ENCODE measurements around the gene GNAT2.

DNA sequence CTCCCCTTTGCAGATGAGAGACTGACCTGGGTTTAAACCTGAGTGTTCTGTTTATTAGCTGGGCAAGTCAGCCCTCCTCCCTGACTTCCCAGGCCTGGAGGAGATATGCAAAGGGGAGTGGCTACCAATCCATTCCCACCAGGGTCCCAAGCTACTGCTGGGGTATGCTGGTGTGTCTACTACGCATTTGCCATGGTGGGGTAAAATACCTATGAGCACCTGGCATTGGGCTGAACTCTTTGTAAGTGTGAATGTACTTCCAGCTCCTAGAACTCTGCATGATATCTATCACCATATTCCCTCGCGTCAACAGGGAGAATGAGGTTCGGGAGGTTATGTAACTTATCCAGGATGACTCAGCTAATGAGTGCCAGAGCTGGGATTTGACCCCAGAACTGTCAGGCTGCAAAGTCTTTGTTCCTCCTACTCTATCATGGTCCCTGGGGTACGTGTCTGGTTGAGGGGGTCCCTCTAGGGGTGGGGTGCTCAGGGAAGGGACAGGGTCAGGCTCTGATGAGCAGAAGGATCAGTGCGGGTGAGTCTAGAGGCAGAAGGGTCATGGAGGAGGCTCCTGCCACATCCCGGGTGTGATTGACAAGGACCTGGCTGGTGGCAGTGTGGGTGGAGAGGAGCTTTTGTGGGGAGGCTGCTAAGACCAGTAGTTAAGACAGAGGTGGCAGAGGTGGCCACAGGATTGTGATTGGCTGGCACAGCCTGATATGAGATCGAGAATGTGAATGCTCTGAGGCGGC, 17.0 kb upstream of the GNAT2 start:
- no peak for TF ChIP-seq CTCF (IDR thresholded peaks at IDR 0.05)
- TF ChIP-seq NFYB (CRISPR knock-in tag; conservative IDR thresholded peaks at IDR 0.05; ENCODE audit: low read depth): no peak
- TF ChIP-seq E2F4 (CRISPR knock-in tag; IDR thresholded peaks at IDR 0.05; ENCODE audit: borderline replicate concordance, low read depth): no peak

Measured in WTC11 (cell line).